Activated naive CD4-positive, alpha-beta T cell treated with anti-CD3 and anti-CD28 coated beads, Interleukin-2, amount 50 U/mL, for 24 hours (primary cell): Measurements from ENCODE around the gene CD1D.
"Not testable (repeated sequence)": the region's sequence is repeated elsewhere in the genome, so short reads cannot be mapped to it uniquely, and the experiment has no call there.

Source experiments
- H3K27ac Mint-ChIP-seq: one replicate; pipeline ENCODE4 v1.8.0; 2021; ENCODE audit warnings: mild to moderate bottlenecking, mixed read lengths
- H3K27me3 Mint-ChIP-seq: one replicate; pipeline ENCODE4 v1.8.0; 2021; ENCODE audit warnings: mixed read lengths
- H3K36me3 Mint-ChIP-seq: one replicate; pipeline ENCODE4 v1.8.0; 2021; ENCODE audit warnings: mixed read lengths
- H3K4me1 Mint-ChIP-seq: one replicate; pipeline ENCODE4 v1.8.0; 2021; ENCODE audit warnings: mixed read lengths
- H3K4me3 Mint-ChIP-seq: one replicate; pipeline ENCODE4 v1.8.0; 2021; ENCODE audit warnings: mild to moderate bottlenecking, mixed read lengths
- H3K9me3 Mint-ChIP-seq: one replicate; pipeline ENCODE4 v1.8.0; 2021; ENCODE audit warnings: mixed read lengths

Gene CD1D

DNA sequence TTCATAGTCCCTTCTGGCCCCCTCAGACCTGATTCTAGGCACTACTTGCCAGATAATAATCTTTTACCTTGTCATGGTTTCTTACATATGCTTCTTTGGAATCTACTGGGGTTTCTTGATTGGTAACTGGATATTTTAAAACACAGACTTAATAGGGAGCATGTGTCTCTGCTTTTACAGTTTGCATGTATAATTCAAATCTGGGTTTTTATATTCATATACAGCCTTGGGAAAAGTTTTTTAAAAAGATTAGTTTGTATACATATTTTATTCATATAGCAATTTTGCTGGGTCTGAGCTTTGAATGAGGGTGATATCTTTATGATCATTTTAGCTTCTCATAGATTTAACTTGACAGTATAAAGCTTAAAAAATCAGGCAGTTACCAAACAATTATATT, 21.1 kb upstream of the CD1D start:
- Mint-ChIP-seq H3K4me1 (no peaks in the 10 kb centered on the region), H3K27ac (no peak overlapping the region), H3K9me3 (no peaks in the 10 kb centered on the region), H3K36me3 (no peaks in the 10 kb centered on the region), H3K27me3 (peaks cover 22% of the 10 kb centered on the region), H3K4me3 (no peak overlapping the region)

DNA sequence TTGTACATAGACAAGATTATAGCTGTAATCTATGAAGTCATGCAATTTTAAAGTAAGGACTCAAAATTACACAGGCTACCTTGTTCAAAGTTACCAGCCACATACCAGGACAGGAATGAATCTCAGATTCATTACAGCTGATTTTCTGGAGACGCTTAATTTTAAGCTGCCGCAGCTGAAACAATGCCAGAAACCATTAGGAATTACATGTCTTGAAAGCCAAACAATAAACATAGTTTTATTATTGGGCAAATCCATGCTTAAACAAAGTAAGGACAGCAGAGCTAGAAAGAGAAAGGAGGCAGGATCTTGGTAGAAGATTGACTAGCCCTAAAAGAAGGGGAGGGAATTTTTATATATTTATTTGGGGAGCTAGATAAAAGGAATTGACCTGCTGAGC, 19.2 kb upstream of the CD1D start:
- no peaks in the 10 kb centered on the region for H3K4me1 Mint-ChIP-seq
- H3K27me3 Mint-ChIP-seq = peaks cover 27% of the 10 kb centered on the region
- H3K36me3 Mint-ChIP-seq = no peaks in the 10 kb centered on the region
- H3K4me3 Mint-ChIP-seq = no peak overlapping the region
- no peaks in the 10 kb centered on the region for H3K9me3 Mint-ChIP-seq
- H3K27ac Mint-ChIP-seq = no peak overlapping the region

DNA sequence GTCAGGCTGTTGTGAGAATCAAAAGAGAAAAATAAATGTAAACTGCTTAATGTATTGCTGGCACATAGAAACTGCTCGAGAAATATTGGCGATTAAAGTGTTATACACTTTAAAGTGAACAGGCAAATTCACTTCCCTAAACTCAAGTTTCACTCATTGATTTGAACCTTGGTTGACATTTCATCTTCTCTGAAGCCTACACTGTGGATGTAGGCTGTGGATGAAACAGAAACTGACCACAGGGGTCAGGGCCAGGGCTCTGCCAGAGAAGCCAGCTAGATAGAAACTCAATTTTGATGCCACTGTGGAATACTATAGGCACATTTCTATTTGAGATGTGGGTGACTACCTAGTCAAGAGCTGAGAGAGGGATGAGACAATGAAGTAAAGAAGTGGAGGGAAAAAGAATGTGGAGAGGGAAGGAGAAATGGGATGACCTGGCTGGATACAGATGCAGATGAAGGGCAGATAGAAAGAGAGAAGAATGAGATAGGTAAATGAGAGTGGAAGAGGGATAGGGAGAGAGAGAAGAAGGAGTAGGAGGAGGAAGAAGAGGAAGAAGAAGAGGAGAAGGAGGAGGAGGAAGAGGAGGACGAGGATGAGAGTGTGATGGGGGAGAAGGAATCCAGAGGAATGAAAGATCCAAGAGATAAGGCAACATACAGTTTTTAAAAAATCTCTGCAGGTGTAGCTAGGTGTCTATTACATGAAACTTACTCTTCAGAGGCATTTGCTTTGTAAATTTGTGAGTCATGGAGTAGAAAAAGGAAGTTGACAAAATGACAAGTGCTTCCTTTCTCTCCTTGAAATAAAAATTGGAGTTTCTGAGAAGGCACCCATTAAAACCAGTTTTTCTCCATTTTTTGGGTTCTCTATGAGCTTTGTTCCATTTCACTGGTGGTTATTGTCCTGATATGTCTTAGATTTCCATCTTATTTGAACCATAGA, 17.4 kb upstream of the CD1D start:
- H3K9me3 Mint-ChIP-seq = no peaks in the 10 kb centered on the region
- no peak overlapping the region for H3K27ac Mint-ChIP-seq
- peaks cover 1% of the 10 kb centered on the region for H3K36me3 Mint-ChIP-seq
- peaks cover 37% of the 10 kb centered on the region for H3K27me3 Mint-ChIP-seq
- no peaks in the 10 kb centered on the region for H3K4me1 Mint-ChIP-seq
- H3K4me3 Mint-ChIP-seq = no peak overlapping the region

DNA sequence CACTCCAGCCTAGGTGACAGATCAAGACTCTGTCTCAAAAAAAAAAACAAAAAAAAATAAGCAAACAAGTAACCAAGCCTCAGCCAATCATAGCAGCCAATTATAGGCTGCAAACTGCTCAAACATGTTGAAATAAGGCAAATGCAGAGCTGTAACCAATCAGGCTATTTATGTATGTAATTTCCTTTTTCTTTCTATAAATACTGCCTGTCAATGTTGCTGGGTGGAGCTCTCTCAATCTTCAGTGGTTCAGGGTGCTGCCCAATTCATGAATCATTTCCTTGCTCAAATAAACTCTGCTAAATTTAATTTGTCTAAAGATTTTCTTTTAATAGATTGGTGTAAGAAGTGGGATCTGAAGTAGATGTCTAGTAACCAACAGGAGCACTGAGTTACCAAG, 11.6 kb upstream of the CD1D start:
- peaks cover 1% of the 10 kb centered on the region for H3K36me3 Mint-ChIP-seq
- no peaks in the 10 kb centered on the region for H3K9me3 Mint-ChIP-seq
- H3K4me3 Mint-ChIP-seq = no peak overlapping the region
- no peak overlapping the region for H3K27ac Mint-ChIP-seq
- peaks cover 21% of the 10 kb centered on the region for H3K27me3 Mint-ChIP-seq
- H3K4me1 Mint-ChIP-seq = no peaks in the 10 kb centered on the region

DNA sequence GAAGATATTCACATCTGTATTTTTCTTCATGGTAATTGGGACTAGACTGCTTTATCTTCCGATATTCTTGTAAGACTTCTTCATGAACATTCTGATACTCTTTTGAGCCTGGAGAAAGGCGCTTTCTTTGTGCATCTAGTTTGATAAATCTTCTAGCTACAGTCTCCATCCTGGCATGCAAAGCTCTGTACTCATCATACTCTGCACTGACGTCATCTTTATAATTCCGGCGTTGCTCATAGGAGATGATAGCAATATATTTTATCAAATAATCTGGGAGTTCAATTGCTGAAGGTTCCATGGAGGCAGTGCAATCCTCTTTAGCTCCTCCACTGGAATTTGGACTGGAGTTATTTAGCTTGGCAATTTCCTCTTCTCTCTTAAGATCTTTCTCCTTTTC, 4.8 kb upstream of the CD1D start:
- H3K4me1 Mint-ChIP-seq, H3K27ac Mint-ChIP-seq, H3K36me3 Mint-ChIP-seq, H3K9me3 Mint-ChIP-seq, H3K4me3 Mint-ChIP-seq: not testable (repeated sequence)
- H3K27me3 Mint-ChIP-seq = peaks cover 44% of the 10 kb centered on the region

DNA sequence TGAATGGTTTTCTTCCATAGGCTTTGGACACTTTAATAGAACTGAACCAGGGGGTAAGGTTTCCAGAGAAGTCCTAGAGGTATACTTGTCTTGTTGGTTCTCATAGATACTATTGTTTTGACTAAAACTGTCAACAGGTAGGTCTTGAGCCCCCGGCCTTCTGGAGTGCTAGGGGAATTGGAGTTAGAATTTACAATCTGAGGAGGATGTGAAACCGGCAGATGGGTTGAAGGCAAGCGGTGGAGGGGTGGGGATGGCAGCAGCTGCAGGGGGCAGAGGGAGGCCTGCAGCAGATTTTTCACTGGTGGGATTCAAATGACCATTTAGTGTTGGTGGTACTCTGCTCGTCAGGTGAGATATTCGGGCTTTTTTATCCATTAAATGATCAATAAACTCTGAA, 4.3 kb upstream of the CD1D start:
- no peak overlapping the region for H3K4me3 Mint-ChIP-seq
- H3K9me3 Mint-ChIP-seq = no peaks in the 10 kb centered on the region
- no peak overlapping the region for H3K27ac Mint-ChIP-seq
- H3K4me1 Mint-ChIP-seq = peaks cover 14% of the 10 kb centered on the region
- H3K36me3 Mint-ChIP-seq = no peaks in the 10 kb centered on the region
- peaks cover 47% of the 10 kb centered on the region for H3K27me3 Mint-ChIP-seq

DNA sequence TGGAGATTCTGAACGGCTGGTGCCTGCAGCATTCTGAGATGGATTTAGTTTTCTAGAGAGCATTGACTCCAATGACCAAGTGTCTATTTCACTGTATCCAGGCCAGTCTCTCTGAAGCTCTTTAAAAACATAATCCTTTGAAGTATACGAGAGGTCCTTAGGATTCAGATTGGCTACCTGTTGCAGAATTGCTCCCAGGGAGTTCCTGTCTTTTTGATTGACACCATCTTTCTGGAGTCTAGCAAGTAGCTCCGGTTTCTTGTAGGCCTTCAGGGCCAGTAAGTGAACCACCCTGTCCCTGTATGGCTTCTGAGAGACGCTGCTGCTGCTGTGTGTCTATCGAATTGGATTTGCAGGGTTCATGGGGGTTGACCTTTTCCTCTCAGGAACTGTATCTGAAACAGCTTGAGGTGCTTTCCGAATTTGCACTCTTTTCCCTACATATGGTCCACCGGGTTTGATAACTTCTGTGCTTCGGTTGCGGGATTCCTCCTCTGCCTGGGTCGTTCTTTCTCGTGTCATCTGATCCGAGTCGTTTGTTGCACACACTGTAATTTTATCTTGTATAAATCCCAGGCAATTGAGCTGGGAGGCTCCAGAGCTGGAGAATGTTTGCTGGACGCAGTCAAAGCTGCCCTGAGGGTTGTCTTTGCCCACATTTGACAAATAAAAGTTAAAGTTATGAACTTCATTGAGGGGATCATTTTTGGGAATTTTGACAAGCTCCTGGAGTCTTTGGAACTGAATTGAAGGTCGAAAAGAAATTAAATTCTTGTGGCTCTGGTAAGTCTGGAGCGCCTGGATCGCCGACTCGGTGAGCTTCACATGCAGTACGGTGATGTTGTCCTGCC, 3.6 kb upstream of the CD1D start:
- not testable (repeated sequence) for H3K27ac Mint-ChIP-seq, H3K4me3 Mint-ChIP-seq, H3K9me3 Mint-ChIP-seq, H3K36me3 Mint-ChIP-seq
- Mint-ChIP-seq H3K4me1 (peaks cover 20% of the 10 kb centered on the region), H3K27me3 (peaks cover 53% of the 10 kb centered on the region)

DNA sequence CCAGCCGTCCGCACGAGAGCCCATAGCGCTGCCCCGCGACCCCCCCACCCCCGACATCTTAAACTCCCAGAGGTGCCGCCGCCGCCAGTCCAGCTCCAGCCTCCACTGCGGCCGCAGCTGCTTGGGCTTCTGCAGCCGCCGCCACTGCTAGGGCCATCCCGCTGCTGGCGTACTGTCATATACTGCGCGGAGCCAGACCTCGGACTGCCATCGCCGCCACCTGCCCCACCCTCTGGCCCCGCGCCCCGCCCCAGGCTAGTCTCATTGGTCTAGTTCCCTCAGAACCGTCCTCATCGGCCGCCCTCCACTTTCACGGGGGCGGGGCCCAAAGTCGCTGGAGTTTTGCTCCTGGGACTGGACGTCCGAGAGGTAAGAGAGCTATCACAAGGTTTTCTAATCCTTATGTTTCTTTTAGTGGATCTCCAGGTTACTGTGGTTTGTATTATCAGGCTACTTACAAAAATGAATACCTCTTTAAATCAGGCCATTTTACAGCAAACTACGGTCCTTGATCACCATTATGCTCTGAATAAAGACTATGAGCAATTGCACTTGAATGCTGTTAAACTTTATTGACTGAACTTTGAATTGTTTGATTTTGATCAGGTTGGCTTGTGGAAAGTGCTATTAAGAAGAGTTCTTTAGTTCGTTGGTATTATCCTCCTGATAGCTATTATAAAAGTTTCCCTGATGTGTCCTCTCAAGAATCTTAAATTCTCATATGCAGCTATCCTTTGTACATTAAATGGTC, 2.8 kb upstream of the CD1D start:
- H3K4me1 Mint-ChIP-seq = peaks cover 20% of the 10 kb centered on the region
- H3K27me3 Mint-ChIP-seq = peaks cover 56% of the 10 kb centered on the region
- H3K9me3 Mint-ChIP-seq = no peaks in the 10 kb centered on the region
- H3K36me3 Mint-ChIP-seq = no peaks in the 10 kb centered on the region
- peak overlapping the region; percentile 23 for H3K4me3 Mint-ChIP-seq
- H3K27ac Mint-ChIP-seq = no peak overlapping the region

DNA sequence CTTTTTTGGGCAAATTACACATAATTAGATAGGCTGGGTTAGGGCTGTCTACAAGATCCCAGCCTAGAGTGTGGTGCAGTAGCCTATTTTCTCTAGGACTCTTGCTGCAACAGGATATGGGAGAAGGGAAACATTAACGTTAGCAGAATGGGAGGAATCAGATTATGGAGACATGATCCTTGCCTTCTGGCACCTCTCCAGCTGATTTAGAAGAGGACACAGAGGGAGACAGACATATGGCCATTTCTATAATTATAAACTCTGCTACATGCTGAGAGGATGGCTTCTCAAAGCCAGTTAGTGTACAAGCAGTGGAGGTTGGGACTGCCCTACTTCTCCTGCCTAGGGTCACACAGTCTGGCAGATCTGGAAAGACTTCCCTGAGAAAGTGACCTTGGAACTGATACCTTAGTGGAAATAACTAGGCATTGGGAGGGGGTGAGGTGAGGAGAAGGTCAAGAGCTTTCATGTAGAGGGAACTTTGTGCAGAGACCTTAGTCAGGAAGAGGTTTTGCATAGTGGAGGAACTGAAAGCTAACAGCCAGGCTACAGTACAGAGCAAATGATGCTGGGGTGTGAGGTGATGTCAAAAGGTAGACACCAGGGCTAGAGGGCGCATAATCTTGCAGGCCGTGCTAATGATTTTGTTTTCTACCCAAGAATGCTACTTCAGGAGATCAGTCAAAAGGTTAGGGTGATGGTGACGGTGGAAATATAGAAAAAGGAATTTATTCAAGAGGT, 1.2 kb upstream of the CD1D start:
- Mint-ChIP-seq H3K27ac (no peak overlapping the region), H3K27me3 (peaks cover 58% of the 10 kb centered on the region), H3K9me3 (no peaks in the 10 kb centered on the region), H3K4me3 (no peak overlapping the region), H3K36me3 (no peaks in the 10 kb centered on the region), H3K4me1 (peaks cover 20% of the 10 kb centered on the region)

DNA sequence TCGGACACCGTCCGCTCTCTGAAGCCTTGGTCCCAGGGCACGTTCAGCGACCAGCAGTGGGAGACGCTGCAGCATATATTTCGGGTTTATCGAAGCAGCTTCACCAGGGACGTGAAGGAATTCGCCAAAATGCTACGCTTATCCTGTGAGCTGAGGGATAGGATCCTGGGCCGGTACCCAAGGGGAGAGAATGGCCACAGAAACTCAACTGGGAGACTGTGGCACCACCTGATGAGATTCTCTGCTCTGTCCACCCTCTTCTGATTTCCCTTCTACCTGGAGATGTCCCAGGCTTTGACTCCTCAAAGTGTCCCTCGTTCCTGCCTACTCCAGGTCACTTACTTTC, 855 bp downstream of the CD1D start:
- Mint-ChIP-seq H3K9me3 (no peaks in the 10 kb centered on the region), H3K4me1 (peaks cover 20% of the 10 kb centered on the region), H3K27ac (no peak overlapping the region), H3K36me3 (no peaks in the 10 kb centered on the region), H3K4me3 (peak overlapping the region; percentile 53), H3K27me3 (peaks cover 49% of the 10 kb centered on the region)

DNA sequence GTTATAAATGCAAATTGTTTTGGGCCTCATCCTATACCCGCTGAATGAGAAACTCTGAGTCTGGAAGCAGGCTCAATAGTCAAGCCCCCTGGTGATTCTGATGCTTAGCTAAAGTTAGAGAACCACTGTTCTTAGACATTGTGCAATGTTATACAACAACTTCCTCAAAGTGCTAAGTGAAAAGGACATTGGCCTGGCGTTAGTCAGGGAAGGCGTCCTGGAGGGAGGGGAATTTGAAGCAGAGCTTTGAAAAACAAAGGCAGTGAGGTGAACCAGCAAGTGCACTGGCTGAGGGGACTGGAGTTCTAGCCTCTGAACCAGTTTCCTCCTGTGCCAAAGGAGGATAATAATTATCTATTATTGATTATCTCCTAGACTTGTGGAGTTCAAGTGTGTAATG, 5.1 kb downstream of the CD1D start:
- Mint-ChIP-seq H3K27me3 (peaks cover 37% of the 10 kb centered on the region), H3K36me3 (no peaks in the 10 kb centered on the region), H3K4me3 (no peak overlapping the region), H3K27ac (no peak overlapping the region), H3K4me1 (peaks cover 10% of the 10 kb centered on the region), H3K9me3 (no peaks in the 10 kb centered on the region)

DNA sequence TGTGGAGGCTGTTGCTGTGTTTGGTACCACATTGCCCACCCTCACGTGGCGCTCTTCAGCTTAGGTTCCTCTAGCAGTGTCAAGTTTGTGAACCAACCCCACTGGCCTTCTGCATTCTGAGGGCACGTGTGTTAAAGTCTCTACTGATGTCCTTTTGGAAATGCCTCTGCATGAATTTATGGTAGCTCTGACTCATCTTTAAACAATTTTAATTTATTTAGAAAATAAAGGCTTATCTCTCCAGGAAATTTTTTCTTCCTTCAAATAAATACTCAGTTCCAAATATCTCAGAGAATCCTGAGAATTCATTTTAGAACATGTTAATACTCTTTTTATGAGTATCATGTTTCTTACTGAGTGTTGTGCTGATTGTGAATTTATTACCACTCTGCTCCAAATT, 5.5 kb downstream of the CD1D start:
- Mint-ChIP-seq H3K4me3 (no peak overlapping the region), H3K27ac (no peak overlapping the region), H3K36me3 (no peaks in the 10 kb centered on the region), H3K27me3 (peaks cover 35% of the 10 kb centered on the region), H3K9me3 (no peaks in the 10 kb centered on the region), H3K4me1 (peaks cover 9% of the 10 kb centered on the region)

DNA sequence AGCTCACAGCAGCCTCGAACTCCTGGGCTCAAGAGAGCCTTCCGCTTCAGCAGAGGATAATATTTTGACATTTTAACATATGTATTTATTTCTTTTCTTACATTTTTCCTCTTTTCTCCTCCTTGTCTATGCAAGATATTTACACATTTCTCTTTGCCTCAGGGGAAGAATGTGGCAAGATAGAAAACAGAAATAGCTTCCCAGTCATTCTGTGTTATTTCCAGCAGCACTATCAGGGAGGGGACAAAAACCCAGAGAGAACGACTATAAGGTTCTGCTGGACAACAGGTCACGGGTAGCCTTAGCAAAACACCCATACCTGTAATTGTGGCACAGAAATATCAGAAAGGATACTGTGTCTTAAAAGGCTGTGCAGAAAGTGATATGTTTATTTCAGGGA, 7.9 kb downstream of the CD1D start:
- Mint-ChIP-seq H3K4me1 (no peaks in the 10 kb centered on the region), H3K4me3 (no peak overlapping the region), H3K27ac (no peak overlapping the region), H3K9me3 (no peaks in the 10 kb centered on the region), H3K36me3 (no peaks in the 10 kb centered on the region), H3K27me3 (peaks cover 21% of the 10 kb centered on the region)

DNA sequence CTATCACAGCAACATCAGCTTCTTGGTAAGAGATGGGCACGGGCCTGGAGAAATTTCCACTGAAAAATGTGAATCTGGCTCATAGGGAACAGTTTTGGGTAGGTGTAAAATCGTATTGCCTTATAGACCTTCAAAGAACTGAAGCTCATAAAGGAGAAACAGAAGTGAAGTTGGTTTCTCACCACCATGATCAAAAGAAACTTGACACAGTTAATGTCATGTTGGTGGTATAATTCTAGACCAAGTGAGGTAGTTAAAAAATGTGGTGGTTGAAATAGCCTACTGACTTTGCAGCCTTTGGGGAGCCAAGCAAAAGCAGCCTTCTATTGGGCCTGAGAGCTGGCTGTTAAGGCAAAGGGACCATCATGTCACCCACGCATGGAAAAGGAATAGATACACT, 8.9 kb downstream of the CD1D start:
- no peak overlapping the region for H3K4me3 Mint-ChIP-seq
- H3K4me1 Mint-ChIP-seq = no peaks in the 10 kb centered on the region
- H3K9me3 Mint-ChIP-seq = no peaks in the 10 kb centered on the region
- no peaks in the 10 kb centered on the region for H3K36me3 Mint-ChIP-seq
- H3K27me3 Mint-ChIP-seq = peaks cover 24% of the 10 kb centered on the region
- H3K27ac Mint-ChIP-seq = no peak overlapping the region

DNA sequence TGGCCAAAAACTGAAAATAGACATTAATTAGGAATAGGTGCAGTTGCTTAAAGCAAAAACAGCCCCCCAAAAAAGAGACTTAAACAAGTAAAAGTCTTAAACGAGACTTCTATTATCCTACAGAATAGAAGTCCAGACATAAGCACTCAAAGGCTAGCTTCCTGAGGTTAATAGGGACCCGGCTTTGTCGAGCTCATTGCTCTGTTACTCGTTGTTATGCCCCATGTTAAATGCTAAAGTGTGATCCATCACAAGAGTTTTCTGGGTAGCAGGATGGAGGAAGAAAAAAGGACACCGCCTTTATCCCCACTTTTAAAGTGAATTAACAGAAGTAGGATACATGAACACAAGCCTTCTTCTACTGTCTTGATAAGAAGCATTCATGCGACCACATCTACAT, 10.6 kb downstream of the CD1D start:
- Mint-ChIP-seq H3K9me3 (no peaks in the 10 kb centered on the region), H3K4me3 (no peak overlapping the region), H3K27me3 (peaks cover 29% of the 10 kb centered on the region), H3K4me1 (no peaks in the 10 kb centered on the region), H3K27ac (no peak overlapping the region), H3K36me3 (no peaks in the 10 kb centered on the region)
